ENCODE measurements around the gene GABBR1.

GABBR1 gene

GRCh38 chr6:29652198-29652584 lies 19.2 kb upstream of the GABBR1 start:
- no peak for DNase-seq

DNA sequence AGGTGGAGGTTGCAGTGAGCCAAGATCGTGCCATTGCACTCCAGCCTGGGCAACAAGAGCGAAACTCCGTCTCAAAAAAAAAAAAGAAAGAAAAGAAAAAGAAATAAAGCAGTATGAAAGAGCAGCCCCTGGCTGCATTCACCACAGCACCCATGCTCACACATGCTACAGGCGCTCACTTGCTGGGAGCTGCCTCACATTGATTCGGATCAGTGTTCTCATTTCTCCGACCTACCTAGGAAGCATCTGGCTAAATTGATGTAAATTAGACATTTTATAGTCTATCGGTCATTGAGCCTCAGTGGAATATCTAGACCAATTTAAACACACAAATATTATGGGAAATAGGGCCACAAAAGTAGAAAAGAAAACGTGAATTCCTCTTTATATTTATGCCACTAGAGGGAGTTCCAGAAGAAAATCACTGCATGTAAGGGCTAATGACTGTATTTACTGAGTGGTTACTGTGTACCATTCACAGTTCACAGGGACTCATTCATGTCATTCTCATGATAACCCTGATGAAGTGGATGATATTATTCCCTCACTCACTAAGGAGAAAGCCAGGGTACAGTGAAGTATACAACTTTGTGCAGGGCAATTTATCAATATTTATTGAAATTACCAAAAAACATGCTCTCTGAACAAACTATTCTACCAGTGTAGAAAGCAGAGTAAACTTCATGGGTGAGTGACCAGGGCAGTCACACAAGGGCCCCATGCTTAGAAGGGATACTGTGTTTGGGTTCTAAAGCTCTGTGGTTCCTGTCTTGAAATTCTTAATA lies 18.6 kb upstream of the GABBR1 start:
- peak; percentile 53 for DNase-seq

DNA sequence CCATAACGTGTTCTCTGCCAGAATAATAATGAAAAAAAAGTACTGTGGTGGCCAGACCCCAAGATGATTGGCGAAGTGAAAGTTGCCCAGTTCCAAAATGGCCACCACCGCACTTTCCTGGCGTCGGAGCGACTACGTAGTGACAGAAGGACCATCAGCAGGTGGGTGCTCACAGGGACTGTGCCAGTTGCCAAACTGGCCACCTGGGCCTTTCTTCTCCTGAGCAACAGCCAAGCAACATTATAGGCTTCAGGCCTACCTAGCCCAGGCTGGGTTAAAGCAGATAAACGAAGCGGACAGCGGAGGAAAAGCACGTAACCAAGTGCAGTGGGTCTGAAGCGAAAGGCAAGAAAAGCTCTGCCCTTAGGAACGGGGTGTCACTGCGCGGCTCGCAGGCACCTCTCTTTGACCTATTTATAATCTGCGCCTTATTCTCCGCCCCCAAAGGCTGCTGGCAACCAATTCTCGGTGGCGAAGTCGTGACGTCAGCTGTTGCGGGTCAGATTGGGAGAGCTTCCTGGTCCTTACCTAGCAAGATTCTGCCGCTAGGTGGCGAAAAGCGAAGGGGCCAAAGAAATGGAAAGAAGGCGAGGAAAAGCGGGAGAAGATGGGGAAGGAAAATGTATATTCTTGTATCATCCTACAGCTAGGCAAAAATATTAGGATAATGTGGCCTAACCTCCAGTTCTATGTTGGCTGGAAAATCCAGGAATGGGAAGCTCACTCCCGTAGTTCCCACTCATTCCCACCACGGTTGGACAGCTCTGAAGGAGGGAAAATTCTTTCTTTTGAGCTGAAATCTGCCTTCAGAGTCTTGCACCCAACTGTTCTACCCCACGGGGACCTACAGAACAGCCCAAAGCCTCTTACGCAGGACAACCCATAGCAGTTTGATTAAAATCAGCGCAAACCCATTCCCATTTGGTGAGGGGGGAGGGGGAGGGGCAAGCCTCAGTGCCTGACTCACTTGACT lies 17.0 kb upstream of the GABBR1 start:
- peak; percentile 100 for DNase-seq

GRCh38 chr6:29647927-29648642 lies 15.1 kb upstream of the GABBR1 start:
- DNase-seq: peak; percentile 45

DNA sequence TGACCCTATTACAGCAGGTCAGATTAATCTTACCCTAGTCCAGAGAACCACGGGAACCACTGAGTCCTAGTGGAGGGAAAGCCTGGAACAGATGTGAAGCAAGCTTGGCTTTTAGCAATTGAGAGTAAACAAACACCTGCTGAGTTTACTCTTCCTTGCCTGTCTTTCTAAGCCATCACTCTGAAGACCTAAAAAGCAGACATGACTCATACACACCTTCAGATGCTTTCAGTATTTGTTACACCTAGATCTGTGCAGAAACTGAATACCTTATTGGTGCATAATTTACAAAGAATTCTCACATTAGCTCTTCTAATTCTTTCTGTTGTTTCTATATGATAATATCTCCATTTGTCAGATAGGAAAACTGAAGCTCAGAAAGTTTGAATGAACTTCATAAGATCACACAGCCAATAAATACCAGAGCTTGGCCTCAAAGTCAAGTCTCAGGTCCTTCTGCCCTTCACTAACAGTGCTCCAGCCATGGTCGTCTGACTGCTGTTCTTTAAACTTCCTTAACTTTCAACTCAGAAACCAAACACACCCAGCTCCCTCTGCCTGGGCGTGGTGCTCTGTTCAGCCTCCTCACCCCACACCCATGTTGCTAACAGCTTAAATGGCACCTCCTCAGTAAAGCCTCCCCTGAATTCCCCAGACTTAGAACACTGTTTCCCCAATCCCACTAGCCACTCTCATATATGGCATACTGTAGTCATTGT lies 8.6 kb upstream of the GABBR1 start:
- no peak for DNase-seq

DNA sequence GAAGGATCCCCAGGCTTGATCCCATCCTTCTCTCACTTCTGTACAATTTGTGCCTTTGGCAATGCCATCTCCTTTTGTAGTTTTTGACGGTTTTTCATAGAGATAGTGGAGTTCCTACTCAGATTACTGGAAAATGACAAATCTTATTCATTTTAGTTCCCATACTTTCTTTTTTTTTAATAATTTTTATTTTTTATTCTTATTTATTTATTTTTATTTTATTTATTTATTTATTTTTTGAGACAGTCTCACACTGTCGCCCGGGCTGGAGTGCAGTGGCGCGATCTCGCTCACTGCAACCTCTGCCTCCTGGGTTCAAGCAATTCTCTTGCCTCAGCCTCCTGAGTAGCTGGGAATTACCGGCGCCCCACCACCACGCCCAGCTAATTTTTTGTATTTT lies 4.3 kb upstream of the GABBR1 start:
- no peak for DNase-seq

GRCh38 chr6:29633534-29633905 lies 537 bp upstream of the GABBR1 start:
- DNase-seq: no peak

DNA sequence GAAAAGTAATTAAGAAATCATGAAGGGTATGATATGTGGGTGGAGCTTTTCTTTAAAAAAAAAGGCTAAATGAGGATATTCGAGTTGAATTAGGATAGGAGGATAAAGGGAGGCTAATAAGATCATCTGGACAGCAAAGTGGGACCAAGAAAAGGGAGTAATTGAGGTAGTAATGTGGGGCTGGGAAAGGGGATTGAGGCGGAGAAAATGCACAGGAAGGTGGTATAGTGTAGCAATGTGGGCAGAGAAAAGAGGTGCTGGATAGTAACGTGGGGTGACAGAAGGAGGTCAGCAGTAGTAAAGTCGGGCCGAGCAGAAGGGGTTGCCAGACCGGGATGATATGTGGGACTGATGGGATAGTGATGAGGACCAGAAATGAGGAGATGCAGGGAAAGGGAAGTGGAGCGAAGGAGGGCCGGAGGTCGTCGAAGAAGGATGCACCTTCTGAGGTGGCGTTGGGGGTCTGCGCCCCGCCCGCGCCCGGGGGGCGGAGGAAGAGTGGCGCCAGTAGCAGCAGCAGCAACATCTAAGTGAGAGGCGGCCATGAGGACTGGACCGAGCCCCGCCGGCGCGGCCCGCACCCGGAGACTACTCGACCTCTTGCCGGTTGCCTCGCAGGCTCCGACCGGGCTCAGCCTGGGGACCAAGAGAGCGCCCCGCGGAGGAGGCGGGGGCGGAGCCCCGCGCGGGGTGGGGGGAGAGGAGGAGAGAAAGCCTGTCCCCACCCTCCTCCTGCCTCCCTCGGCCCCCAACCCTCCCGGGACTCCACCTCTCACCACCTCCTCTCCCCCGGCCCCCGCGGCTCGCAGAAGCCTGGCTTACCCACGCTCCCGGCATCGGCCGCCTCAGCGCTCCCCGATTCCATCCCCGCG lies 887 bp downstream of the GABBR1 start:
- peak; percentile 84 for DNase-seq

DNA sequence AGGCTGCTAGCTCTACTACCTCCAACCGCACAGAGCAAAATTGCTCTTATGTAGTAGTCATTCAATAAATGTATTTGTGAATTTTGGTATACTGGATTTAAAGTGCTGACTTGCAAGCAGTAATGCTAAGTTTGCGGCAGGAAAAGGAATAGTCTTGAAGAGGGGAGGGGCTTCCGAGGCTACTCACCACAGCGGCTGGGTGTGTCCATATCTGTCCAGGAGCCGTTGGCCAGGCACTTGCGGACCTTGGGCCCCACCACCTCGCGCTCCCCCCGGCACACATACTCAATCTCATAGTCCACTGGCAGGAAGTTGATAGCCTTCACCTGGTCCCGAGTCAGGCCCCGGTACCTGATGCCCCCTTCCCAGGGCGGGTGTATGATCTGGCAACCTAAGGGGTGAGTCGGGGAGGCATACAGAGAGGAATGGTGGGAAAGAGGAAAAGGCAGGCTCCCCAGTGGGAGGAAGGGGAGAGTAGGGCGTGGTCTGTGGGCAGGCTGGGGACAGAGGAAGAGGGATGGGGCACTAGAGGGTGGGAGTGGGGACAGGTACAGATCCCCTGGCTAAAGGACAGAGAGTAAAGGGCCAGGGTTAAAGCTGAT lies 1.7 kb downstream of the GABBR1 start:
- DNase-seq: peak; percentile 15

DNA sequence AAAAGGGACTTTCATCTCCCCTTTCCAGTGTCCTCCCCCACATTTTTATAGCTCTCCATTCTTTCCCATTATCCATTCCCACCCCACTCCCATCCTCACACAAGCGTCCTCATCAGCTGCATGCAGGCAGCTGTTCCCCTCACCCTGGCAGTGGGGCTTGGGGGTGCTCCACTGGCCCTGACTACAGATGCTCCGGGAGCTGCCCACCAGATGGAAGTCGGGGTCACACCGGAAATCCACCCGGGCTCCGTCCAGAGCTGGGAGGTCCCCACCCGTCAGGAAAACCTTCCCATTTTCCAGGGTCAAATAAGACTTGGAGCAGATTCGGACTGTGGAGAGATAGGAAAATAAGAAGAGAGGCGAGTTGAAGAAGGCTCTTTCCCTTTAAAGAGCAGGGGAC lies 2.7 kb downstream of the GABBR1 start:
- no peak for DNase-seq

DNA sequence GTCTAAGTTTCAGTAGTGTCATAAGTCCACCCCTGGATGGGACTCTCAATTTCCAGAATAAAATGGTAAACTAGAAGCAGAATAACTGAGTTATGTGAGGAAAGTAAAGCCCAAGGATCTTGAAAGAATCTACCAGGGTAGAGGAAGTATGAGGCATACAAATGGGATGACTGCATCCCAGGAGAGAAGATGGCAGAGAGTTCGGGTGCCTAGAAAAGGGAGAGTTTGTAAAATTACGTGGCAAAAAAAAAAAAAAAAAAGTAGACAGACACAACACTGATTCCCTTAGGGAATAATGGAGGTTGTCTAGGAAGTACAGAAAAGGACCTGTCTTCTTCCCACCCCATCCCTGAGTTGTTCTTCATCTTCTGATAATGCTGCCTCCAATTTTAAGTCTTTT lies 3.4 kb downstream of the GABBR1 start:
- no peak for DNase-seq

DNA sequence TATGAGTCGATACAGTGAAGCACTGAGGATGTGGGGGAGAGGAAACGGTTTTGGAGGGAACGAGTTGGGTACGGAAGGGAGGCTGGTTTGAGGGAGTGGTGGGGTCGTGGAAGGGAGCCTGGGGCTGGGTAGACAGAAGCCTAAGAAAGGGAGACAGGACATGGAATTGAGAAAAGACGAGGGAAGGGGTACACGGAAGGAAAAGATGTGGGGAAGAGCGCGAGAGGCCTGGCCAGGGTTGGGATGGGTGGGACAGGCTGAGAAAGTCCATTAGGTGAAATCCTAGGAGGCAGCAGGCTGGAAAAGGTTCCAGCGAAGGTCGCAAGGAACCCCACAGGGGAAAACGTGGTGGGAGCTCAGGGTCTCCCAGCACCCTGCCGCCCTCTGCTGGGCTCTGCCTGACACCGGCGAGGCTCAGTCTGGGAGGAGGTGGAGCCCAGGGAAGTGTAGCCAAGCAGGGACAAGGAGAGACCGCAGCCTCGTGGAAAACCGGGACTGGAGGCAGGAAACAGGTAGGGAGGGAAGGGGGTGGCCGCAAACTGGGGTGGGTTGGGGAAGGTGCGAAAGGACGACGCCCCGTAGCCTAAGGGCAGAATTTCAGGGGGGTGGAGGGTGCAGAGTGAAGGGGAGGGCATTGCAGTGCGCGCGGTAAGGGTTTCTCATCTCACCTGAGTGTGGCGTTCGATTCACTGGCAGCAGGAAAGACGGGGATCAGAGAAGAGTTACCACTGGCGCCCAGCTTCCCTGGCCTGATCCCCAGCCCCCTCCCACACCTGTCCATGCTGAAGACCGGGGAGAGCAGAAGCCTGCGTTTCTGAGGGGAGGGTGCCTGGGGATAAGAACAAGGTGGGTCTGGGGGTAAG lies 4.3 kb downstream of the GABBR1 start:
- DNase-seq: peak; percentile 91

GRCh38 chr6:29627755-29628418 lies 5.1 kb downstream of the GABBR1 start:
- DNase-seq: peak; percentile 91

DNA sequence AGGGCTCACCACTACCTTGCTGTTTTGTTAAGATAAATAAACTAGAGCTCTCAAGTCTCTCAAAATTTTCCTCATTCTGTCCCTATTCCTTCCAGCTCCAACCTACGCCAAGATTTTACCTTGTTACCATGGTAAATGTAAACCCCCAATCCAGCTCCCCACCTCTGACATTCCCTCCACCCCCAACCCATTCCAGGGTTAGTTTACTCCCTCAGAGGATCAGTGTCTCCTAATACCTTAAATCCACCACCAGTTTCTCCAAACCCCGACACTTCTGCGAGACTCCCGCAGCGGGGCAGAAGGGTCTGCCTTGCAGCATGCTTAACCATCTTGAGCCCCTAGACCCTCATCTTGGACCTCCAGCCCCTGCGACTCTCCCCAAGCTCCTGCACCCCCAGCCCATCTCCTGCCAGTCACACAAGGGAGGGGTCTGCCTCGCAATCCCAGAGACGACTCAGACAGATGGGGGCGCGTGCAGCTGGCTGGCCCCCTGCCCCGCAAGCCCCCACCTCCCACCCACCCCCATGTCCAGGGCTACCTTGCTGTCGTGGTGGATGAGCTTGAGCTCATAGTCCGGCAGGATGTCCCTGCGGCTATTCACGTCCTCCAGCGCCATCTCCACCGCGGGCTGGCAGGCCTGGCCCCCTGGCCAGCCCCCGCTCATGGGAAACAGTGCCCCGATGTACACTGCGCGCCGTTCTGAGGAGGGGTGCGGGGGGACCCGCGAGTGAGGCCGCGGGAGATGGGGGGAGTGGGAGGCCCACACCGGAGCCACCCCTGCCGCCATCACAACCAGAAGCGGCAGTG lies 5.8 kb downstream of the GABBR1 start:
- DNase-seq: peak; percentile 37

- no peak for DNase-seq
Measured at GRCh38 chr6:29625337-29625930, 7.5 kb downstream of the GABBR1 start.

DNA sequence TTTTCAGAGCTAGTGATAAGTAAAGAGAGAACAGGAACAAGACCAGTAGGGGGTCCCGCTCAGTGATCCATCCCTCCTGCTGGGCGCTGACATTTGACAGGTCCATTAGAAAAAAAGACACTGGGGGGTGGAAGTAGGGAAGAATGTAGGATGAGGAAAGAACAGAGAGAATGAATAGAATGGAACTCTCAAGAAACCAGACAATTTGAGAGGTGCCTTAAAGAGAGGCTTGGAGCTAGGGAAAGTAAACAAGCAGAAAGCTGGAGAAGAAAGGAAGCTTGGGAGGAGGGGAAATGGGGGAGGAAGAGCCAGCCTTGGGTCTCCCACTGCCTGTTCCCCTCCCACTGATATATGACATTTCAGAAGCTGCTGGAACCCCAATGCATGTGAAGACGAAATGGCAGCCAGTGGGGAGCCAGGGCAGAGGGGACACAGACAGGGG lies 8.4 kb downstream of the GABBR1 start:
- DNase-seq: no peak

DNA sequence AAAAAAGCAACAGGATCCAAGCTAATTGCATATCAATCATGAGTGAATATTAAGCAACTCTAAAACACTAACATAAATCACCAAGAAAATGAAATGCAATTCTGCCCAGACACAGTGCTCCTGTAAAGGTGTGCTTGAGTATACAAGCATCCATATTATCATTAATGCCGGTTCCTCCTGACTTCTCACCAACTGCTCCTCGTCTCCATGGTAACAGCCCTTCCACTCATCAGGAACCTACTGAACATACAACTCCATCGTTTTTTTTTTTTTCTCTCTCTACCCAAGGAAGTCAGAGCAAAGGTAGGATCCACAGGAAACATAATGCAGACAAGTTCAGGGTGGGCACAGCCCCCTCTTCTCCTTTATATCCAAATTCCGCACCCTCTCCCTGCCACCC lies 12.4 kb downstream of the GABBR1 start:
- no peak for DNase-seq

DNA sequence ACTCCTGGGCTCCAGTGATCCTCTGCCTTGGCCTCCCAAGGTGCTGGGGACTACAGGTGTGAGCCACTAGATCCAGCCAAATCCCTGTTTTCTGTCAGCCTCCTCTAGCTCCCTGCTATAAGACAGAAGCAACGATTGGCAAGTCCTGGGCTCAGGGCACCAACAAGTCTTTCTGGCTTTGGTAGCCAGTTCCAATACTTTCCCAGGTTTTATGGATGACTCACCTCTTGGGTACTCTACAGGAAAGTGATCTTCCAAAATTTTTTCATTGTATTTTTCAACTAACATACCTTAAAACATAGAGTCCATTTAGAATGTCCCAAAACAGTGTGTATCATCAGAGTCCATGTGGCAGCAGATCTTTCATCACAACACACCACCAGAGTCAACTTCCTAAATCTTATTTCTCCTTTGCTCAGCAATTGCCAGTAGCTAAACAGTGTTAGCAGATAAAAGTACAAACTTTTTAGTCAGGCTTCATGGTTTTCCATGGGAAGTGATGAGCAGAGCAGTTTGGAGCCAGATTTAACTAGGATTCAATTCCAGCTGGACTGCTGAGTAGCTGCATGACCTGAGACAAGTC lies 13.3 kb downstream of the GABBR1 start:
- DNase-seq: no peak

All from eye (tissue), 1 donor.